ENCODE results near the gene CDSN.

- TF ChIP-seq, protein P1, sequence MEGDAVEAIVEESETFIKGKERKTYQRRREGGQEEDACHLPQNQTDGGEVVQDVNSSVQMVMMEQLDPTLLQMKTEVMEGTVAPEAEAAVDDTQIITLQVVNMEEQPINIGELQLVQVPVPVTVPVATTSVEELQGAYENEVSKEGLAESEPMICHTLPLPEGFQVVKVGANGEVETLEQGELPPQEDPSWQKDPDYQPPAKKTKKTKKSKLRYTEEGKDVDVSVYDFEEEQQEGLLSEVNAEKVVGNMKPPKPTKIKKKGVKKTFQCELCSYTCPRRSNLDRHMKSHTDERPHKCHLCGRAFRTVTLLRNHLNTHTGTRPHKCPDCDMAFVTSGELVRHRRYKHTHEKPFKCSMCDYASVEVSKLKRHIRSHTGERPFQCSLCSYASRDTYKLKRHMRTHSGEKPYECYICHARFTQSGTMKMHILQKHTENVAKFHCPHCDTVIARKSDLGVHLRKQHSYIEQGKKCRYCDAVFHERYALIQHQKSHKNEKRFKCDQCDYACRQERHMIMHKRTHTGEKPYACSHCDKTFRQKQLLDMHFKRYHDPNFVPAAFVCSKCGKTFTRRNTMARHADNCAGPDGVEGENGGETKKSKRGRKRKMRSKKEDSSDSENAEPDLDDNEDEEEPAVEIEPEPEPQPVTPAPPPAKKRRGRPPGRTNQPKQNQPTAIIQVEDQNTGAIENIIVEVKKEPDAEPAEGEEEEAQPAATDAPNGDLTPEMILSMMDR (IDR thresholded peaks at IDR 0.05; ENCODE audit: poor library complexity): no peak
- TF ChIP-seq EZH2 (IDR thresholded peaks at IDR 0.05; ENCODE audit: borderline replicate concordance): no peak
- no peak for TF ChIP-seq EZH2phosphoT487 (IDR thresholded peaks at IDR 0.05; ENCODE audit: low read depth, severe bottlenecking, unreplicated experiment)
Measured at GRCh38 chr6:31156641-31157040, 36.4 kb upstream of the CDSN start.
